HCT116 (cell line): ENCODE measurements around the gene APBB2. TPM values are rescaled to one million over a fixed set of nuclear protein-coding genes. Genes with fewer than 3 reads are reported as not detected.

Experiments
- ATAC-seq: fragments of 200-7000 bp; cut with Tn5 transposase; 2 replicates; pipeline ENCODE4 v1.9.1; 2020; ENCODE audit warnings: mild to moderate bottlenecking, moderate library complexity
- BruUV-seq: library from RNA; stranded (reverse); fragments of 400-500 nt; replicated peaks from 2 replicates; lab custom pipeline; 2021; lab: Mats Ljungman, UMichigan
- CTCF ChIA-PET: fragments of 300-600 bp; sonication (Branson Sonifier 250); formaldehyde crosslinking; loops from one replicate; lab custom pipeline; 2021; ENCODE audit warnings: antibody characterized with exemption; lab: Charles Lee
- POLR2A ChIA-PET: fragments of 300-600, 350-600 bp; sonication (Branson Sonifier 250); formaldehyde crosslinking; loops from one replicate; lab custom pipeline; 2021; ENCODE audit warnings: antibody characterized with exemption; lab: Charles Lee
- RAD21 ChIA-PET, 2 experiments: fragments of 300-600 bp; sonication (Branson Sonifier 250); formaldehyde crosslinking; loops; one replicate each; lab custom pipeline; 2023; ENCODE audit warnings: low total read pairs in 2 of 2; ENCODE audit not compliant: uncharacterized antibody in 2 of 2, unreplicated experiment in 2 of 2, low non-redundant PET in 1 of 2; lab: Charles Lee
- DNase-seq: peaks from one replicate; pipeline ENCODE4 v3.0.0-alpha.2; 2010; ENCODE audit warnings: low read depth, low spot score
- H2AFZ ChIP-seq: fragments of 200-600 bp; shearing (Covaris generic), sonication (generic); 2 replicates; pipeline ENCODE4 v1.6.1; 2017; ENCODE audit warnings: low read depth, mixed run types, mixed read lengths, antibody characterized with exemption, low read length; ENCODE audit not compliant: poor library complexity, severe bottlenecking
- H3K27ac ChIP-seq: 2 replicates; pipeline ENCODE4 v1.5.1; 2012; ENCODE audit warnings: low read depth, low read length
- H3K27me3 ChIP-seq: fragments of 200-600 bp; sonication (generic); 2 replicates; pipeline ENCODE4 v1.6.1; 2016; ENCODE audit warnings: mixed run types, low read length, mixed read lengths; ENCODE audit not compliant: insufficient read depth
- H3K36me3 ChIP-seq, 2 experiments: fragments of 200-500 bp in 1 of 2; fragments of 200-600 bp in 1 of 2; sonication (Bioruptor generic) in 1 of 2; sonication (generic) in 1 of 2; 2 replicates each; pipeline versions ENCODE4 v1.5.1 to v1.6.1; 2014 to 2016; ENCODE audit warnings: low read length in 2 of 2, inconsistent platforms in 1 of 2, mixed read lengths in 1 of 2, mixed run types in 1 of 2; ENCODE audit not compliant: insufficient read depth in 2 of 2, control insufficient read depth in 1 of 2
- H3K4me1 ChIP-seq, 2 experiments: fragments of 200-600 bp in 1 of 2; sonication (generic) in 1 of 2; 2 replicates each; pipeline versions ENCODE4 v1.5.1 to v1.6.1; 2012 to 2017; ENCODE audit warnings: low read length in 2 of 2, inconsistent platforms in 1 of 2, mild to moderate bottlenecking in 1 of 2, mixed read lengths in 1 of 2, mixed run types in 1 of 2, moderate library complexity in 1 of 2; ENCODE audit not compliant: insufficient read depth in 2 of 2, control insufficient read depth in 1 of 2
- H3K4me2 ChIP-seq: fragments of 200-600 bp; sonication (generic); 2 replicates; pipeline ENCODE4 v1.6.1; 2017; ENCODE audit warnings: mixed run types, low read length, mixed read lengths
- H3K4me3 ChIP-seq, 2 experiments: fragments of 200-600 bp in 1 of 2; sonication (generic) in 1 of 2; replicated peaks in 1 of 2; 2 replicates each; pipeline ENCODE4 v1.5.1; 2011 to 2016; ENCODE audit warnings: low read length in 2 of 2, control low read depth in 1 of 2, low read depth in 1 of 2, mild to moderate bottlenecking in 1 of 2, mixed read lengths in 1 of 2, mixed run types in 1 of 2
- H3K79me2 ChIP-seq: fragments of 200-600 bp; sonication (generic); 2 replicates; pipeline ENCODE4 v1.6.1; 2017; ENCODE audit warnings: mild to moderate bottlenecking, mixed run types, low read length, moderate library complexity, mixed read lengths; ENCODE audit not compliant: insufficient read depth
- H3K9ac ChIP-seq: fragments of 200-600 bp; sonication (generic); 2 replicates; pipeline ENCODE4 v1.6.1; 2016; ENCODE audit warnings: low read length, mixed read lengths
- H3K9me2 ChIP-seq: fragments of 200-600 bp; sonication (generic), shearing (Covaris generic); 2 replicates; pipeline ENCODE4 v1.6.1; 2017; ENCODE audit warnings: mixed run types, mild to moderate bottlenecking, moderate library complexity; ENCODE audit not compliant: insufficient read depth
- H3K9me3 ChIP-seq, 2 experiments: fragments of 200-500 bp in 1 of 2; fragments of 200-600 bp in 1 of 2; sonication (Bioruptor generic) in 1 of 2; sonication (generic) in 1 of 2; 2 replicates each; pipeline ENCODE4 v1.6.1; 2014 to 2017; ENCODE audit warnings: low read length in 2 of 2, mixed read lengths in 2 of 2, inconsistent platforms in 1 of 2, low read depth in 1 of 2, mild to moderate bottlenecking in 1 of 2, mixed run types in 1 of 2, moderate library complexity in 1 of 2; ENCODE audit not compliant: control insufficient read depth in 1 of 2, insufficient read depth in 1 of 2
- H4K20me1 ChIP-seq: fragments of 200-600 bp; sonication (generic), shearing (Covaris generic); 2 replicates; pipeline ENCODE4 v1.6.1; 2017; ENCODE audit warnings: mixed run types, mild to moderate bottlenecking, moderate library complexity; ENCODE audit not compliant: insufficient read depth
- CBX3 ChIP-seq: IDR thresholded peaks from 2 replicates; pipeline ENCODE4 v1.6.1; 2012; ENCODE audit warnings: low read depth
- CEBPB ChIP-seq: IDR thresholded peaks from 2 replicates; pipeline ENCODE4 v1.6.1; 2012; ENCODE audit warnings: low read depth
- CTCF ChIP-seq, 3 experiments: fragments of 200-600 bp in 1 of 3; sonication (generic) in 1 of 3; IDR thresholded peaks in 2 of 3; conservative IDR thresholded peaks in 1 of 3; 2 replicates each; pipeline ENCODE4 v1.5.1; 2012 to 2017; ENCODE audit warnings: low read depth in 2 of 3, low read length in 2 of 3, antibody characterized with exemption in 1 of 3, borderline replicate concordance in 1 of 3, control low read depth in 1 of 3, mild to moderate bottlenecking in 1 of 3, mixed read lengths in 1 of 3, mixed run types in 1 of 3, moderate library complexity in 1 of 3; ENCODE audit not compliant: insufficient read depth in 1 of 3
- EGR1 ChIP-seq: IDR thresholded peaks from 2 replicates; pipeline ENCODE4 v1.6.1; 2012; ENCODE audit warnings: low read depth
- ELF1 ChIP-seq: IDR thresholded peaks from 2 replicates; pipeline ENCODE4 v1.6.1; 2012; ENCODE audit warnings: low read depth, borderline replicate concordance
- EZH2 ChIP-seq: fragments of 200-600 bp; sonication (generic); IDR thresholded peaks from 2 replicates; pipeline ENCODE4 v1.6.1; 2017; ENCODE audit warnings: antibody characterized with exemption, mixed run types
- JUND ChIP-seq: IDR thresholded peaks from 2 replicates; pipeline ENCODE4 v1.6.1; 2012
- MAX ChIP-seq: IDR thresholded peaks from 2 replicates; pipeline ENCODE4 v1.6.1; 2012
- POLR2A ChIP-seq: IDR thresholded peaks from 2 replicates; pipeline ENCODE4 v1.7.0; 2011; ENCODE audit warnings: borderline replicate concordance; ENCODE audit not compliant: insufficient read depth, insufficient read length; ENCODE audit errors: extremely low read depth
- POLR2AphosphoS5 ChIP-seq: IDR thresholded peaks from 2 replicates; pipeline ENCODE4 v1.6.1; 2011; ENCODE audit warnings: mild to moderate bottlenecking, low read depth, low read length, moderate library complexity
- RAD21 ChIP-seq: IDR thresholded peaks from 2 replicates; pipeline ENCODE4 v1.6.1; 2012; ENCODE audit warnings: low read depth, mild to moderate bottlenecking
- REST ChIP-seq: IDR thresholded peaks from 2 replicates; pipeline ENCODE4 v1.6.1; 2012; ENCODE audit warnings: low read depth
- SIN3A ChIP-seq: IDR thresholded peaks from 2 replicates; pipeline ENCODE4 v1.6.1; 2012; ENCODE audit warnings: low read depth
- SP1 ChIP-seq: IDR thresholded peaks from 2 replicates; pipeline ENCODE4 v1.6.1; 2012; ENCODE audit warnings: low read depth
- SRF ChIP-seq: IDR thresholded peaks from 2 replicates; pipeline ENCODE4 v1.6.1; 2012; ENCODE audit warnings: low read depth
- TCF7L2 ChIP-seq: IDR thresholded peaks from 2 replicates; pipeline ENCODE4 v1.7.0; 2011; ENCODE audit warnings: borderline replicate concordance, inconsistent platforms; ENCODE audit not compliant: insufficient read depth, insufficient read length; ENCODE audit errors: extremely low read depth
- ZBTB33 ChIP-seq: IDR thresholded peaks from 2 replicates; pipeline ENCODE4 v1.6.1; 2011; ENCODE audit warnings: mild to moderate bottlenecking, low read length, moderate library complexity; ENCODE audit not compliant: insufficient replicate concordance; ENCODE audit errors: extremely low read depth
- ZNF274 ChIP-seq: fragments of 200-500 bp; sonication (Bioruptor generic); IDR thresholded peaks from 2 replicates; pipeline ENCODE4 v1.6.1; 2014; ENCODE audit warnings: mild to moderate bottlenecking, low read depth, low read length, inconsistent platforms
- intact Hi-C: fragments of 100-400 bp; cut with micrococcal nuclease; formaldehyde crosslinking; loops from 2 replicates; pipeline ENCODE4 v1.10.0; 2022
- total RNA-seq: library from RNA; stranded (reverse); gene quantifications from one replicate; pipeline ENCODE4 v1.2.1, GENCODE V29; 2021; ENCODE audit not compliant: unreplicated experiment

APBB2 gene
- total RNA-seq, 1 experiment from 2014 or later, result 72.5 TPM

- no peak overlapping the region for H2AFZ ChIP-seq
- no peak for DNase-seq
- peaks cover 9% of the 10 kb centered on the region; the same call in 1 of the 2 replicates for H4K20me1 ChIP-seq
- no peaks in the 10 kb centered on the region for H3K27me3 ChIP-seq
- no TSS peak for BruUV-seq
- no peak overlapping the region for H3K27ac ChIP-seq
- H3K36me3 ChIP-seq, result no peaks in the 10 kb centered on the region
- no peaks in the 10 kb centered on the region for H3K9me2 ChIP-seq
- RAD21 ChIA-PET, result no interaction called here
- ATAC-seq, result no peak
- TF ChIP-seq CBX3, result no peak
- no peak for TF ChIP-seq POLR2A
- TF ChIP-seq CTCF (IDR thresholded peaks at IDR 0.05 in 2 of 3, conservative IDR thresholded peaks at IDR 0.05 in 1 of 3; ENCODE audit: borderline replicate concordance in 1 of 3, insufficient read depth in 1 of 3, low read depth in 2 of 3, low read length in 2 of 3), result no peak
- TF ChIP-seq POLR2AphosphoS5, result no peak
- TF ChIP-seq CEBPB, result no peak
- no peak for TF ChIP-seq EGR1
- TF ChIP-seq EZH2, result no peak
- no peak for TF ChIP-seq REST
- no peak for TF ChIP-seq MAX
- no peak for TF ChIP-seq SIN3A
- TF ChIP-seq ELF1, result no peak
- no peak for TF ChIP-seq RAD21
- no peak for TF ChIP-seq TCF7L2
- TF ChIP-seq SRF, result no peak
- no peak for TF ChIP-seq JUND
- TF ChIP-seq ZBTB33, result no peak
- no peak for TF ChIP-seq ZNF274
- no peak for TF ChIP-seq SP1
- H3K4me2 ChIP-seq, result no peak overlapping the region
- peaks cover 58% of the 10 kb centered on the region for H3K79me2 ChIP-seq
- POLR2A ChIA-PET, result no interaction called here
- intact Hi-C loops, result no loop called here
- CTCF ChIA-PET, result no interaction called here
- H3K4me3 ChIP-seq, result no peak overlapping the region
- no peak overlapping the region for H3K9ac ChIP-seq
- H3K4me1 ChIP-seq, result no peaks in the 10 kb centered on the region
- no peaks in the 10 kb centered on the region for H3K9me3 ChIP-seq
These were observed 145.1 kb downstream of the APBB2 start for GRCh38 chr4:41069257-41069656.
